Smooth muscle cell (in vitro differentiated cells): Measurements from ENCODE around the gene CNDP1. TPM values are rescaled to one million over a fixed set of nuclear protein-coding genes. Genes with fewer than 3 reads are reported as not detected.

Experiments
- DNase-seq: peaks from one replicate; lab custom pipeline; 2025; ENCODE audit not compliant: unreplicated experiment; lab: John Stamatoyannopoulos, UW
- H2AFZ ChIP-seq: fragments of 200-600 bp; sonication (generic); 2 replicates; pipeline ENCODE4 v1.6.0; 2016; ENCODE audit warnings: antibody characterized with exemption, low read depth, mild to moderate bottlenecking
- H3F3A ChIP-seq: fragments of 200-600 bp; sonication (generic); 2 replicates; pipeline ENCODE4 v1.6.0; 2017; ENCODE audit warnings: antibody characterized with exemption, low read depth
- H3K27ac ChIP-seq: fragments of 200-600 bp; sonication (generic); 2 replicates; pipeline ENCODE4 v1.5.1; 2016; ENCODE audit warnings: low read depth, mild to moderate bottlenecking
- H3K27me3 ChIP-seq: fragments of 200-600 bp; sonication (generic); 2 replicates; pipeline ENCODE4 v1.6.1; 2016; ENCODE audit warnings: low read depth, mild to moderate bottlenecking
- H3K36me3 ChIP-seq: fragments of 200-600 bp; sonication (generic); 2 replicates; pipeline ENCODE4 v1.5.1; 2016; ENCODE audit warnings: low read depth
- H3K4me1 ChIP-seq: fragments of 200-600 bp; sonication (generic); 2 replicates; pipeline ENCODE4 v1.5.1; 2016; ENCODE audit warnings: low read depth
- H3K4me2 ChIP-seq: fragments of 200-600 bp; sonication (generic); 2 replicates; pipeline ENCODE4 v1.6.0; 2016; ENCODE audit warnings: mild to moderate bottlenecking
- H3K4me3 ChIP-seq: fragments of 200-600 bp; sonication (generic); 2 replicates; pipeline ENCODE4 v1.5.1; 2016; ENCODE audit warnings: mild to moderate bottlenecking
- H3K79me2 ChIP-seq: fragments of 200-600 bp; sonication (generic); 2 replicates; pipeline ENCODE4 v1.6.0; 2016; ENCODE audit warnings: low read depth, mild to moderate bottlenecking
- H3K9ac ChIP-seq: fragments of 200-600 bp; sonication (generic); 2 replicates; pipeline ENCODE4 v1.6.0; 2016; ENCODE audit warnings: low read depth
- H3K9me3 ChIP-seq: fragments of 200-600 bp; sonication (generic); replicated peaks from 2 replicates; pipeline ENCODE4 v1.5.1; 2016; ENCODE audit warnings: low read depth
- H4K20me1 ChIP-seq: fragments of 200-600 bp; sonication (generic); 2 replicates; pipeline ENCODE4 v1.6.0; 2016; ENCODE audit warnings: low read depth
- CTCF ChIP-seq: fragments of 200-600 bp; sonication (generic); IDR thresholded peaks from 2 replicates; pipeline ENCODE4 v1.5.1; 2017; ENCODE audit warnings: borderline replicate concordance, mild to moderate bottlenecking, antibody characterized with exemption; ENCODE audit not compliant: insufficient read depth, poor library complexity, severe bottlenecking
- WGBS: methylation state at CpG from one replicate; pipeline ENCODE4 v1.1.7; 2016; ENCODE audit warnings: low lambda C conversion rate; 5-methylcytosine and 5-hydroxymethylcytosine counted together
- polyA plus RNA-seq: library from polyadenylated mRNA; unstranded; fragments of >200 nt; fragmentation: Nextera tagmentation; extraction: Ambion mirVana; gene quantifications from 2 replicates; pipeline ENCODE4 v1.2.1, GENCODE V29; 2016
- total RNA-seq: library from RNA; depleted of rRNA; stranded (reverse); fragments of >200 nt; gene quantifications from 2 replicates; pipeline ENCODE4 v1.2.3, GENCODE V29; 2014

CNDP1 gene
- total and polyA plus RNA-seq, 2 experiments from 2014 or later: not detected

- Histone ChIP-seq H3K27me3 (no peaks in the 10 kb centered on the region), H3K27ac (peak within 1 kb of the TSS; percentile 96), H3K9me3 (no peaks in the 10 kb centered on the region), H3K79me2 (peaks cover 34% of the 10 kb centered on the region), H3K4me3 (peak within 1 kb of the TSS; percentile 95), H3K4me1 (peaks cover 19% of the 10 kb centered on the region), H2AFZ (peak within 1 kb of the TSS; percentile 99), H3F3A (peaks cover 6% of the 10 kb centered on the region), H3K4me2 (peak within 1 kb of the TSS; percentile 95), H3K9ac (peak within 1 kb of the TSS; percentile 98), H4K20me1 (peaks cover 7% of the 10 kb centered on the region), H3K36me3 (no peaks in the 10 kb centered on the region)
- WGBS: under 1% methylated on average over 38 of the region's 64 CpGs
- no peak for TF ChIP-seq CTCF
- DNase-seq: peak; percentile 83
Measured at GRCh38 chr18:74597662-74598349, 63.5 kb downstream of the CNDP1 start, which contains the start of gene ZNF407. TSS of gene ZNF407 (plus strand) at chr18:74597870. CDS start at chr18:74631020, 33,150 bp downstream.

GRCh38 chr18:74598350-74599001 lies 64.2 kb downstream of the CNDP1 start:
- Histone ChIP-seq H3K4me1 (peaks cover 19% of the 10 kb centered on the region), H3K9me3 (no peaks in the 10 kb centered on the region), H3K27ac (peak overlapping the region; percentile 96), H3F3A (peaks cover 3% of the 10 kb centered on the region), H3K4me2 (peak overlapping the region; percentile 95), H3K9ac (peak overlapping the region; percentile 98), H3K27me3 (no peaks in the 10 kb centered on the region), H4K20me1 (peaks cover 7% of the 10 kb centered on the region), H2AFZ (peak overlapping the region; percentile 99), H3K79me2 (peaks cover 38% of the 10 kb centered on the region), H3K4me3 (peak overlapping the region; percentile 95), H3K36me3 (no peaks in the 10 kb centered on the region)
- no peak for DNase-seq
- WGBS: under 1% methylated on average over 44 of the region's 44 CpGs
- TF ChIP-seq CTCF: peak; percentile 9

GRCh38 chr18:74604361-74604760 lies 70.1 kb downstream of the CNDP1 start:
- Histone ChIP-seq H3K27me3 (no peaks in the 10 kb centered on the region), H3K27ac (no peak overlapping the region), H3K9me3 (no peaks in the 10 kb centered on the region), H3K4me3 (no peak overlapping the region), H4K20me1 (peaks cover 23% of the 10 kb centered on the region), H3K4me1 (no peaks in the 10 kb centered on the region), H3K4me2 (peak overlapping the region; percentile 53), H3F3A (no peaks in the 10 kb centered on the region), H3K36me3 (no peaks in the 10 kb centered on the region), H3K79me2 (peaks cover 63% of the 10 kb centered on the region), H2AFZ (no peak overlapping the region), H3K9ac (no peak overlapping the region)
- no peak for DNase-seq
- no peak for TF ChIP-seq CTCF
